ENCODE results near the gene TTYH2. TPM values are rescaled to one million over a fixed set of nuclear protein-coding genes. Genes with fewer than 3 reads are reported as not detected.

TTYH2 gene
- total and polyA plus RNA-seq, 12 donors: 8.6 to 36.3 (median 24.8) TPM

- intact Hi-C loops (cut with DNase I): no loop called here
- Histone ChIP-seq H3K9me3 (peaks cover 0 to 1% (median 0%) of the 10 kb centered on the region in 11 donors), H3K27ac (no peak overlapping the region), H3K4me1 (peaks cover 0 to 17% (median 6%) of the 10 kb centered on the region in 9 donors), H3K27me3 (no peaks in the 10 kb centered on the region), H3K36me3 (no peaks in the 10 kb centered on the region), H3K4me3 (no peak overlapping the region)
- ATAC-seq: peak in 1 of 8 donors; percentile 34
- 74 to 82% methylated on average over 11 of the region's 11 CpGs for WGBS, 2 donors
- TF ChIP-seq CTCF (IDR thresholded peaks at IDR 0.05): no peak
- no peak for DNase-seq
These were observed 76.3 kb downstream of the TTYH2 start for GRCh38 chr17:74289688-74290087.

- Histone ChIP-seq H3K4me3 (no peak overlapping the region), H3K4me1 (peaks cover 0 to 12% (median 0%) of the 10 kb centered on the region in 9 donors), H3K27me3 (no peaks in the 10 kb centered on the region), H3K36me3 (no peaks in the 10 kb centered on the region), H3K27ac (peak overlapping the region in 9 of 10 donors; percentile 13 to 65 (median 47)), H3K9me3 (peaks cover 0 to 2% (median 0%) of the 10 kb centered on the region in 11 donors)
- ATAC-seq (peak in 7 of 8 donors; percentile 38 to 85 (median 72)), DNase-seq (no peak)
- WGBS, 2 donors: 40 to 58% methylated on average over 11 of the region's 11 CpGs
- intact Hi-C loops (cut with DNase I): no loop called here
- TF ChIP-seq CTCF (IDR thresholded peaks at IDR 0.05): peak in 1 of 9 donors; percentile 14
These were observed 77.0 kb downstream of the TTYH2 start for GRCh38 chr17:74290340-74290739.

- Histone ChIP-seq H3K4me1 (peaks cover 0 to 29% (median 8%) of the 10 kb centered on the region in 9 donors), H3K4me3 (no peak overlapping the region), H3K9me3 (peaks cover 0 to 2% (median 0%) of the 10 kb centered on the region in 11 donors), H3K27ac (no peak overlapping the region), H3K27me3 (no peaks in the 10 kb centered on the region), H3K36me3 (no peaks in the 10 kb centered on the region)
- WGBS, 2 donors: 95 to 97% methylated on average over 10 of the region's 10 CpGs
- DNase-seq (no peak), ATAC-seq (no peak)
- TF ChIP-seq CTCF (IDR thresholded peaks at IDR 0.05): no peak
- intact Hi-C loops (cut with DNase I): no loop called here
These were observed 79.1 kb downstream of the TTYH2 start for GRCh38 chr17:74292495-74292894.

- peak in 1 of 2 donors; percentile 69 for DNase-seq
These were observed 82.5 kb downstream of the TTYH2 start for GRCh38 chr17:74295625-74296547.

More at GRCh38 chr17:74295625-74296547, 82.5 kb downstream of the TTYH2 start:
- 36 to 44% methylated on average over 10 of the region's 10 CpGs for WGBS, 2 donors
- H3K4me1 ChIP-seq: peaks cover 0 to 23% (median 8%) of the 10 kb centered on the region in 9 donors
- peaks cover 0 to 2% (median 0%) of the 10 kb centered on the region in 11 donors for H3K9me3 ChIP-seq
- no peak for TF ChIP-seq CTCF (IDR thresholded peaks at IDR 0.05)
- ATAC-seq: peak; percentile 90 to 97 (median 92)
- peak overlapping the region; percentile 67 to 92 (median 83) for H3K27ac ChIP-seq
- no peak overlapping the region for H3K4me3 ChIP-seq
- intact Hi-C loops (cut with DNase I): loop anchor here in 8 of 10 donors (1.0 to 5.0 kb wide), 6 partner anchors 81 to 86 kb away; partner anchors contain the start of gene TTYH2 (in 6 of the 8)
- no peaks in the 10 kb centered on the region for H3K36me3 ChIP-seq
- peaks cover 0 to 5% (median 0%) of the 10 kb centered on the region in 7 donors for H3K27me3 ChIP-seq
